Pons (tissue), 1 donor: ENCODE results near the gene PRTFDC1.

Experiments used
- DNase-seq: peaks from one replicate; pipeline ENCODE4 v3.0.0-alpha.2; 2016; ENCODE audit warnings: low spot score

The PRTFDC1 gene

GRCh38 chr10:24902400-24902728, 50.0 kb downstream of the PRTFDC1 start:
- no peak for DNase-seq

- DNase-seq: peak; percentile 64
Measured at GRCh38 chr10:24901686-24902399, 50.6 kb downstream of the PRTFDC1 start.

- DNase-seq: peak; percentile 91
Measured at GRCh38 chr10:24900888-24901685, 51.3 kb downstream of the PRTFDC1 start.

- DNase-seq: no peak
Measured at GRCh38 chr10:24899571-24899970, 52.8 kb downstream of the PRTFDC1 start.

GRCh38 chr10:24898501-24898900, 53.9 kb downstream of the PRTFDC1 start:
- no peak for DNase-seq

GRCh38 chr10:24897326-24897926, 55.0 kb downstream of the PRTFDC1 start:
- DNase-seq: no peak

GRCh38 chr10:24894728-24895127, 57.7 kb downstream of the PRTFDC1 start:
- no peak for DNase-seq

- DNase-seq: no peak
Measured at GRCh38 chr10:24894309-24894708, 58.1 kb downstream of the PRTFDC1 start.

- DNase-seq: no peak
Measured at GRCh38 chr10:24893127-24893526, 59.3 kb downstream of the PRTFDC1 start.

- no peak for DNase-seq
Measured at GRCh38 chr10:24891823-24892222, 60.6 kb downstream of the PRTFDC1 start.

- no peak for DNase-seq
Measured at GRCh38 chr10:24889639-24890038, 62.8 kb downstream of the PRTFDC1 start.

- no peak for DNase-seq
Measured at GRCh38 chr10:24887855-24888231, 64.6 kb downstream of the PRTFDC1 start.

- no peak for DNase-seq
Measured at GRCh38 chr10:24886290-24886680, 66.1 kb downstream of the PRTFDC1 start.

GRCh38 chr10:24885551-24886289, 66.7 kb downstream of the PRTFDC1 start:
- no peak for DNase-seq

- no peak for DNase-seq
Measured at GRCh38 chr10:24884793-24885192, 67.6 kb downstream of the PRTFDC1 start.

GRCh38 chr10:24884316-24884715, 68.1 kb downstream of the PRTFDC1 start:
- DNase-seq: no peak

GRCh38 chr10:24883176-24883575, 69.2 kb downstream of the PRTFDC1 start:
- DNase-seq: no peak

GRCh38 chr10:24882047-24882698, 70.2 kb downstream of the PRTFDC1 start:
- DNase-seq: no peak

- no peak for DNase-seq
Measured at GRCh38 chr10:24879861-24880260, 72.5 kb downstream of the PRTFDC1 start.

- no peak for DNase-seq
Measured at GRCh38 chr10:24874133-24874532, 78.3 kb downstream of the PRTFDC1 start.

- peak; percentile 87 for DNase-seq
Measured at GRCh38 chr10:24873281-24873683, 79.1 kb downstream of the PRTFDC1 start.

GRCh38 chr10:24872790-24873182, 79.6 kb downstream of the PRTFDC1 start:
- DNase-seq: no peak
